Kidney (tissue), 14 donors: ENCODE data around the gene SCGB1D1. TPM values are rescaled to one million over a fixed set of nuclear protein-coding genes. Genes with fewer than 3 reads are reported as not detected.
A peak's percentile ranks its signal among the peaks of the same experiment; 100 is the strongest.
"Not testable (repeated sequence)": the region's sequence is repeated elsewhere in the genome, so short reads cannot be mapped to it uniquely, and the experiment has no call there.

ENCODE experiments used
- DNase-seq, 5 donors: peaks; one replicate each; pipeline ENCODE4 v3.0.0-alpha.2; 2013 to 2020
- FAIRE-seq: peaks from 2 replicates; lab custom pipeline; 2012; peaks lifted over from hg19 to GRCh38; lab: Jason Lieb, UNC
- H3K27ac ChIP-seq, 2 donors: one replicate each; pipeline ENCODE4 v1.7.0; 2013; ENCODE audit warnings: low read depth in 2 of 2, low read length in 2 of 2, inconsistent platforms in 1 of 2
- H3K27me3 ChIP-seq: one replicate; pipeline ENCODE4 v1.7.1; 2013; ENCODE audit warnings: low read length, inconsistent platforms; ENCODE audit not compliant: control insufficient read depth, insufficient read depth
- H3K36me3 ChIP-seq, 3 donors: one replicate each; pipeline versions ENCODE4 v1.7.0 to v1.7.1; 2013; ENCODE audit warnings: low read length in 3 of 3, control low read depth in 1 of 3, inconsistent platforms in 1 of 3; ENCODE audit not compliant: insufficient read depth in 3 of 3, control insufficient read depth in 2 of 3
- H3K4me1 ChIP-seq, 3 donors: one replicate each; pipeline versions ENCODE4 v1.7.0 to v1.7.1; 2013; ENCODE audit warnings: low read length in 3 of 3, inconsistent platforms in 1 of 3, low read depth in 1 of 3; ENCODE audit not compliant: control insufficient read depth in 2 of 3, insufficient read depth in 2 of 3
- H3K4me3 ChIP-seq, 3 donors: one replicate each; pipeline versions ENCODE4 v1.7.0 to v1.8.1; 2013; ENCODE audit warnings: low read length in 3 of 3, control low read depth in 1 of 3, inconsistent platforms in 1 of 3
- H3K9ac ChIP-seq, 3 donors: one replicate each; pipeline versions ENCODE4 v1.7.0 to v1.7.1; 2013; ENCODE audit warnings: low read length in 3 of 3, control low read depth in 1 of 3, inconsistent platforms in 1 of 3
- H3K9me3 ChIP-seq, 3 donors: one replicate each; pipeline versions ENCODE4 v1.7.0 to v1.7.1; 2013; ENCODE audit warnings: low read length in 3 of 3, control low read depth in 1 of 3, inconsistent platforms in 1 of 3; ENCODE audit not compliant: control insufficient read depth in 2 of 3, insufficient read depth in 1 of 3
- CTCF ChIP-seq: IDR thresholded peaks from 3 replicates; pipeline ENCODE4 v1.5.1; 2012; ENCODE audit warnings: mild to moderate bottlenecking, moderate library complexity, borderline replicate concordance; ENCODE audit not compliant: insufficient read depth; ENCODE audit errors: extremely low read depth
- intact Hi-C: fragments of 100-400 bp; cut with DNase I; formaldehyde crosslinking; loops from one replicate; pipeline ENCODE4 v1.11.1; 2022
- polyA plus RNA-seq: library from polyadenylated mRNA; stranded (reverse); fragments of 350-450 nt; fragmentation: Illumina TruSeq; extraction: RNeasy Lipid Tissue Mini Kit (QIAGEN cat#74804); gene quantifications from one replicate; pipeline ENCODE4 v1.2.3, GENCODE V29; 2014; ENCODE audit warnings: low read depth, low replicate concordance; ENCODE audit not compliant: insufficient read depth
- total RNA-seq: library from RNA; stranded (reverse); fragmentation: NEBNext Ultra II Directional; extraction: Animal tissue kit (Norgen Biotek cat#: 25700); gene quantifications from one replicate; pipeline ENCODE4 v1.2.1, GENCODE V29; 2021
- donor health status: control.
- donor health status: control.
- donor health status: control.
- donor health status: control.
- donor health status: control.
- donor health status: DM: yes; HTN: yes; CAD: no.
- donor health status: Normal renal cell carcinoma (clear cell type).

SCGB1D1 gene
- total and polyA plus RNA-seq, 2 donors from 2014 or later, result not detected

GRCh38 chr11:62201376-62201775, 11.4 kb downstream of the SCGB1D1 start:
- TF ChIP-seq CTCF, result no peak
- H3K9ac ChIP-seq, result no peak overlapping the region
- H3K36me3 ChIP-seq, result no peaks in the 10 kb centered on the region
- no peak overlapping the region for H3K27ac ChIP-seq
- H3K9me3 ChIP-seq, result no peaks in the 10 kb centered on the region
- H3K4me3 ChIP-seq, result no peak overlapping the region
- DNase-seq (no peak), FAIRE-seq (no peak)
- H3K27me3 ChIP-seq, result no peaks in the 10 kb centered on the region
- intact Hi-C loops, result no loop called here
- H3K4me1 ChIP-seq, result peaks cover 0 to 3% (median 3%) of the 10 kb centered on the region in 3 donors

- Histone ChIP-seq H3K27ac (no peak overlapping the region), H3K4me1 (peaks cover 0 to 3% (median 3%) of the 10 kb centered on the region in 3 donors), H3K27me3 (no peaks in the 10 kb centered on the region), H3K9ac (no peak overlapping the region), H3K36me3 (no peaks in the 10 kb centered on the region), H3K9me3 (no peaks in the 10 kb centered on the region), H3K4me3 (no peak overlapping the region)
- intact Hi-C loops, result no loop called here
- FAIRE-seq (no peak), DNase-seq (no peak)
- TF ChIP-seq CTCF, result no peak
Measured at GRCh38 chr11:62202910-62203309, 12.9 kb downstream of the SCGB1D1 start.

- DNase-seq, result no peak
- no peaks in the 10 kb centered on the region for H3K27me3 ChIP-seq
- intact Hi-C loops, result no loop called here
- TF ChIP-seq CTCF, result no peak
- no peak overlapping the region for H3K27ac ChIP-seq
- FAIRE-seq, result no peak
- H3K4me1 ChIP-seq, result peaks cover 0 to 9% (median 3%) of the 10 kb centered on the region in 3 donors
- H3K9ac ChIP-seq, result no peak overlapping the region
- H3K4me3 ChIP-seq, result no peak overlapping the region
- no peaks in the 10 kb centered on the region for H3K36me3 ChIP-seq
- no peaks in the 10 kb centered on the region for H3K9me3 ChIP-seq
Measured at GRCh38 chr11:62204430-62204829, 14.4 kb downstream of the SCGB1D1 start.

GRCh38 chr11:62205441-62205840, 15.4 kb downstream of the SCGB1D1 start:
- Histone ChIP-seq H3K27me3 (no peaks in the 10 kb centered on the region), H3K4me3 (no peak overlapping the region), H3K9ac (no peak overlapping the region), H3K4me1 (peaks cover 0 to 9% (median 3%) of the 10 kb centered on the region in 3 donors), H3K27ac (no peak overlapping the region), H3K9me3 (no peaks in the 10 kb centered on the region), H3K36me3 (no peaks in the 10 kb centered on the region)
- intact Hi-C loops, result no loop called here
- no peak for DNase-seq
- no peak for FAIRE-seq
- no peak for TF ChIP-seq CTCF

- H3K9me3 ChIP-seq, H3K9ac ChIP-seq, H3K4me1 ChIP-seq, H3K4me3 ChIP-seq, intact Hi-C loops, H3K27me3 ChIP-seq, H3K36me3 ChIP-seq, FAIRE-seq: not testable (repeated sequence)
- DNase-seq, result peak in 3 of 5 donors; percentile 20 to 69 (median 62)
- peak overlapping the region in 1 of 2 donors; percentile 47 for H3K27ac ChIP-seq
Measured at GRCh38 chr11:62206276-62207066, 16.5 kb downstream of the SCGB1D1 start.
